GM21737 (cell line): Measurements from ENCODE around the gene SLC2A2.

ENCODE experiments used
- ATAC-seq: cut with Tn5 transposase; IDR thresholded peaks from one replicate; pipeline ENCODE4 v1.9.1; 2021; ENCODE audit warnings: mild to moderate bottlenecking, moderate library complexity; ENCODE audit not compliant: unreplicated experiment

SLC2A2 gene

GRCh38 chr3:171026597-171027293 is at the start of gene SLC2A2:
Gene SLC2A2 (minus strand): TSS chr3:171026720. CDS start chr3:171026670, 50 bp downstream.
- ATAC-seq, result no peak

DNA sequence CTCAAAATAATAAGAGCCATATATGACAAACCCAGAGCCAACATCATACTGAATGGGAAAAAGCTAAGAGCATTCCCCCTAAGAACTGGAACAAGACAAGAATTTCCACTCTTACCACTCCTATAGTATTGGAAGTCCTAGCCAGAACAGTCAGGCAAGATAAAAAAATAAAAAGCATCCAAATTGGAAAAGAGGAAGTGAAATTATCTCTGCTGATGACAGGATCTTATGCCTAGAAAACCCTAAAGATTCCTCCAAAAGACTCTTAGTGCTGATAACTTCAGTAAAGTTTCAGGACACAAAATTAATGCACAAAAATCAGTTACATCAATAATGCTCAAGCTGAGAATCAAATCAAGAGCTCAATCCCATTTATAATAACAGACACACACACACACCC is 45.9 kb upstream of the SLC2A2 start:
- ATAC-seq, result no peak

DNA sequence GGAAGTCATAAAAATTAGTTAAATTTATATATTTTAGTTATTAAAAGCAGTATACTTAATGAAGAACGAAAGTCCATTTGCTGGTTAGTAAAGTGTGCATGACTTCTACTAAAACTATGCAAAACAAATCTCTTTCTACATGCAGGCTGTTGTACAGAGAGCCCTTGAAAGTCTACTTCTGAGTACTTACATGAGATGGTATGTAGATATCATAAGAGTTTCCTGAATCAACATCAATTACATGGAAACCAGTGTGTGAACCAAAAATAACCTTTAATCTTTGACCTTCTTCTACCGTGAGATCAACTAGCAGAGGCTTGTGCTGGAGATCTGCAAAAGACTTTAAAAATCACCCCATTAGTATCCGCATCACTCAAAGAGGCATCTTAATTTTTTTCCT is 42.1 kb upstream of the SLC2A2 start:
- no peak for ATAC-seq

GRCh38 chr3:171066206-171066605 is 39.7 kb upstream of the SLC2A2 start:
- no peak for ATAC-seq

GRCh38 chr3:171065732-171066131 is 39.2 kb upstream of the SLC2A2 start:
- ATAC-seq, result no peak

DNA sequence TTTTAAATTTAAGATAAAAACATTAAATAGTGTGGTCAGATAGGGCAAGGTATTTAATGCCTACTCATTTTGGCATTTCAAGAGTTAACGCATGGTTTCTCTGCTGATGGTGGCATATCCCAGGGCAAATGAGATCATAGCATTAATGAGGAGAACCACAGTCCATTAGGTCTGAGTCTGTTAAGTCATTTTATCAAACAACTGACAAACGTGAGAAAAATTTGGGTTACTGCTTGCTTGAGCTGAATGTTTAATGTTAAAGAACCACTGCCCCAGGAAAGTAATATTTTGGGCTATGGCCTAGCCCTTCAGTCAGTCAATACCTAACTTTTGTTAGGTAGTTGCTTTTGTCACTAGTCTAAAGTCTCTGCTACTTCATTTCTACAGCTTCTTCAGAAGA is 37.9 kb upstream of the SLC2A2 start:
- no peak for ATAC-seq

GRCh38 chr3:171061749-171062148 is 35.2 kb upstream of the SLC2A2 start:
- ATAC-seq, result no peak

DNA sequence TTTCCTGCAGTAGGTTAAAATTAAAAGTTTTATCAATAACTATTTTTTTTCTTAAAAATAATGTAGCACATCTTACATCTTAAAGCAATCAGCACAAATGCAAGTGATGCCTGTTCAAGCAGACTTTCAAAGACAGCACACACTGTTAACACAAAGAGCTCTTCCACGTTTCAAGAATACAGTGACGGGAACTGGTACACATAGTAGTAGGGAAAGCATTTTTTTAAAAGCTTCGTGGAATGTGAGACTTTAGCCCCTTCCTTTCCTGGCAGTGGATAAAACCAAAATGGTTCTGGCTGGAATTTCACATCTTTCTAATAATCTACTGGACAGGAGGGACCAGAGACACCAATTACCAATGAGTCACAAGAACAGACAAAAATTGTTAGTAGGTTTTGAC is 33.5 kb upstream of the SLC2A2 start:
- ATAC-seq, result no peak

GRCh38 chr3:171058873-171059603 is 32.5 kb upstream of the SLC2A2 start:
- ATAC-seq, result no peak

- ATAC-seq, result no peak
Observed at GRCh38 chr3:171058058-171058457, 31.5 kb upstream of the SLC2A2 start.

DNA sequence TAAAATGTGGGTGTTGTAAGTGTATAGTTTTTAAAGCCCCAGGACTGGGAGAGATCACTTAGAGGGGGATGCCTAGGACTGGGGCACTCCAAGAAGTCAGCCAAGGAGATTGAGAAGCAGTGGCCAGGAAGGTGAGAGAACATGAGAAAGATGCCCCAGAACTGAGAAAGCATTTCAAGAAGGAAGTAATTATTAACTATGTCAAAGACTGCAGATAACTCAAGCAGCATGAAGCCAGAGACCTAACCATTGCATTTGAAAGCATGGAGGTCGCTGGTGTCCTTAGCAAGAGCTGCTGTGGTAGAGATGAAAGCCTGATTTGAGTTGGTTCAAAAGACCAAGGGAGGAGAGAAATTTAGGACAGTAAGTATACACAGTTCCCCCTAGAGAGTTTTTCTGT is 30.6 kb upstream of the SLC2A2 start:
- no peak for ATAC-seq

DNA sequence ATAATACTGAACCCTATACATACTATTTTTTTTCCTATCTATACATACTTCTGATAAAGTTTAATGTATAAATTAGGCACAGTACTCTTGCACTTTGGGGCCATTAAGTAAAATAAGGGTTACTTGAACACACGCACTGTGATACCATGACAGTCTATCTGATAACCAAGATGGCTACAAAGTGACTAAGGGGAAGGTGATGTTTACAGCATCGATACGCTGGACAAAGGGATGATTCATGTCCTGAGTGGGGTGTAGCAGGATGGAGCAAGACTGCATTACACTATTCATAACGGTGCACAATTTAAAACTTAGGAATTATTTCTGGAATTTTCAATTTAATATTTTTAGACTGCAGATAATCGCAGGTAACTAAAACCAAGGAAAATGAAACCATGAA is 30.0 kb upstream of the SLC2A2 start:
- ATAC-seq, result no peak

DNA sequence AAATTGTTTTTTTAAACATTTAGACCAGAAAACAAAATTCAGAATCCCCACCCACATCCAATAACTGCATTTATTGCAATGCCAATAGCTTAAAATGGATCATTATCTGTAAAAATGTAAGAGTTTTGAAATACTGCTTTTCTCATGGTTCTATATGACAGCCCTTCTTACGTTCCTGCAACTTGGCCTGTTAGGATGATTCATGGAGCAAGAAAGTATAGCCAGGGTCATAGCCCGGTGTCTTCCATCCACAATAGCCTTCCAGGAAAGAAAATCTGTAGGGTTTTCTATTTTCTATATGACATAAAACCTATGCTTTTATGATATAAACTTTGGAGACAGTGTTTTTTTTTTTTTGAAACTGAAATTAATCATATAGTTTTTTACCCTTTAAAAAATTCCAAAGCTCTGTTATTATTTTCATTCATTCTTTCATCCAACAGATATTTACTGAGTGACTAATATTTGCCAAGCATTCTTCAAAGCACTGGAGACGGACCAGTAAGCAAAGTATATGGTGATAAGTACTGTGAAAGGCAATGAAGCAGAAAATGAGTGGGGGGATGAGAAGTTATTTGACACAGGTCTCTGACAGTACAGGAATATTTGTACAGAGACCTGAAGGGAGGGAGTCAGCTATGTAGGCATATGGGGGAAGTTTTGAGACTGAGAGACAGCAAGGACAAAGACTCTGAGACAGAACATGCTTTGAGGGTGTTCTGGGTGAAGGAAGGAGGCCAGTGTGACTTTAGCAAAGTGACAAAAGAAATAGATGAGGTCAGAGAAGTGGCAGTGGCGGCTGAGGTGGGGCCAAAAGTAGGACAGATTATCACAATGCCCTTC is 29.0 kb upstream of the SLC2A2 start:
- no peak for ATAC-seq

DNA sequence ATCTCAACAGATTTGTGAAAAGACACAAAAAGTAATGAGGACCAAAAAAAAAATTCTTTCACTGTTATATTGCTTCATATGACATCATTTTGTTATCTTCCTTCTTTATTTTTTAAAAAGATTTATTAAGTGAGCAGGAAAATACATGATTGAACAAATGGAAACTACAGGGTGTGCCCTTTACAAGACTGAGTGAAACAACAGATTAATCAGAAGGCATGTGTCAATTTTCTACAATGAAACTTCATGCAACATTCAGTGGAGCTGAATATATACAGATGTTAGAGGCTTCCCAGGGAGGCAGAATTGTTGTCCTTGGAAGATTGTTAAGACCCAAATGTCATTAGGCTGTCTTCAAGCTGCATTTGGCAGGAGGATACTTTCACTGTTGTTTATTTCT is 28.4 kb upstream of the SLC2A2 start:
- ATAC-seq, result no peak

DNA sequence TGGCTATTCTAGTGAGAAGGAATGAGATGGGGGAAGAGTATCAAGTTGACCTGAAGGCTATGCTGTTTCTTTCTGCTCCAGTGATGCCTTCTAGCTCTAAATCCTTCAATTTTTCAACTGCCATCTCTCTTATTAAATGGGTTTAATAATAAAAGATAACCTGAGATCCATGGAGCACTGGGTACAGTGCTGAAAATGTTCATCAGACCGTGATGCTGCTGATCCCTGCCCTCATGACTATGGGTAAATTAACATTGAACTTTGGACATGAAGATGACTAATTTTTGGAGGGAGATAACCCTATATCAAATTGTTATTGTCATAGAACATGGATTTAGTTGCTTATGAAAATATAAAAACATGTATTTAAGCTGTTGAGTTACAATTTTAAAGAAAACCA is 27.7 kb upstream of the SLC2A2 start:
- ATAC-seq, result no peak

GRCh38 chr3:171049861-171050444 is 23.4 kb upstream of the SLC2A2 start:
- peak; percentile 77 for ATAC-seq

DNA sequence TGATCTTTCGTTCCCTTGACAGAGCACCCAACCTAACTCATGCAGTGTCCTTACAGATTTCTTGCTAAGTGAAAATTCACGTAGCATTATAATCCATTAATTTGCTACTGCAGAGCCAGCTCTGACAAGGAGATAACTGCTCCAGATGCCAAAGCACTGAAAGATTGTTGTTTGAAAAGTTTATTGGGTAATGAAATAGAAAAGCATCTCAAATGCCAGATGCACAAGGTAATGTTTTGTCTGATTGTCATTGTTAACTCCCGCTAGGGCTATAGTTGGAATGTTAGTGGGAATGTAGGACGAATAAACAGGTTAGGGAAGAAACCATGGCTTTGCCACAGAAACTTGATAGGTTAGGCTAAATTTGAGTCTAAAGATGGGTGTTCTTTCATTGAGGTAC is 20.2 kb upstream of the SLC2A2 start:
- ATAC-seq, result no peak

DNA sequence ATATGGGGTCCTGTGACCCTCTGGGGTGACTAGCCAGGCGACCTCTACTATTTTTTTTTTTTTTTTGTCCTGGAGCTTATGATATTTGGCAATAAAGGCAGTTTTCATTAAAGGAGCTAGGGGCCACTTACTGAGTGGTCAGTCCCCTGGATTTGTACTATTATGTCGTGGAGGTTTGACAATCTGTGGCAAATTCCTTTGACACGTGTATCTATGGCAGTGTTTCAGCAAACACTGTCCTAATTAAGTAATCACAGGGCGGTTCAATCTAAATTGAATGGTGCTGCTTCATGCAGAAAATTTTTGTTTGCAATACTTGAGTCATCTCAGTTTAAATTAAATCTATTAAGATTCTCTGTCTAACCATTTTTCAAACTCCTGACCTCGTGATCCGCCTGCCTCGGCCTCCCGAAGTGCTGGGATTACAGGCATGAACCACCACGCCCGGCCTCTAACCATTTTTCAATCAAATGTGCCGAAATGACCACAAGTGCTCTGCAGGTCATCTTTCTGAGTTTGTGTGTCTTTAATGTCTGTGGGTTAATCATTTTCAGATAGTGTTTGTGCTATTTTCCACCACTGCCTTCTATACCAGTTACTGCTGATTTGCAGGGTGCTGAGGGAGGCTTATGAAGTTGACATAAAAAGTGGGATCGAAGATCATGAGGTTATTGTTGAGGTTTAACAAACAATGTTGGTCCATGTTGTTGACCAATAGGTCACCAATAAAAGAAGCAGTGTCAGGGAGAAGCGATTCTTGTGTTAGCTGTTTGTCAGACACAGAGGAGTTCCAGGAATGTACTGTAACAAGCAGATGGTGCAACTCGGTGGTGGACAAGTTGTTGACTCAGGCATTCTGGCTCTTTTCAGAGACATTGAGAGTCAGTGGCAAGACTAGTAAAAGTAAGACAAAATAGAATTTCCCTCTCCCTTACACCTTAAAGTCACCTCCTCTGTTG is 18.6 kb upstream of the SLC2A2 start:
- ATAC-seq, result no peak

- no peak for ATAC-seq
Observed at GRCh38 chr3:171044384-171044783, 17.9 kb upstream of the SLC2A2 start.

DNA sequence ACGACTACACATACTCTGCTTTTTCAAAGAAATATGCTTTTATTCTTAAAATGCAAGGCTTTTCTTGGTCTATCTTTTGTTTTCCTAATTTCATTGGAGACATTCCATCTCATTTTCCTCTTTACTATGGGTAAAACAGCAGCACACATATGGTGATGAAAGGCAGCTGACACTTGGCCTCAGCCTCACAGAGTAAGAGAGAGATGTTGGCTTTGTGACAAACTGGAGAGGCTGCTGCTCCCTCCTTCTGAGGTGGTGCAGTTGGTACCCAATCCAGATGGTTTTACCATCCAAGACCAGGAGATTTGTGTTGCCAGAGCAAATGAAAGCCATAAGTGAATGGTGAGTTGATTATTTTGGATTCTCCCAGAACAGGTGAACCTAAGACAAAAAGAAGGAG is 13.2 kb upstream of the SLC2A2 start:
- ATAC-seq, result no peak
